Fibroblast of lung (primary cell): Measurements from ENCODE around the gene ECI2.

Source experiments
- EZH2 ChIP-seq: IDR thresholded peaks from 2 replicates; pipeline ENCODE4 v1.5.1; 2012; ENCODE audit warnings: low read length, control low read depth, mild to moderate bottlenecking; ENCODE audit errors: missing control alignments
- TF ChIP-seq, protein P1 (sequence below), 2 donors: IDR thresholded peaks in 1 of 2; conservative IDR thresholded peaks in 1 of 2; 1 replicate in 1 of 2; 2 replicates in 1 of 2; pipeline ENCODE4 v1.5.1; 2011 to 2012; ENCODE audit warnings: low read length in 2 of 2, control low read depth in 1 of 2, inconsistent platforms in 1 of 2, low read depth in 1 of 2, mild to moderate bottlenecking in 1 of 2

DNA sequence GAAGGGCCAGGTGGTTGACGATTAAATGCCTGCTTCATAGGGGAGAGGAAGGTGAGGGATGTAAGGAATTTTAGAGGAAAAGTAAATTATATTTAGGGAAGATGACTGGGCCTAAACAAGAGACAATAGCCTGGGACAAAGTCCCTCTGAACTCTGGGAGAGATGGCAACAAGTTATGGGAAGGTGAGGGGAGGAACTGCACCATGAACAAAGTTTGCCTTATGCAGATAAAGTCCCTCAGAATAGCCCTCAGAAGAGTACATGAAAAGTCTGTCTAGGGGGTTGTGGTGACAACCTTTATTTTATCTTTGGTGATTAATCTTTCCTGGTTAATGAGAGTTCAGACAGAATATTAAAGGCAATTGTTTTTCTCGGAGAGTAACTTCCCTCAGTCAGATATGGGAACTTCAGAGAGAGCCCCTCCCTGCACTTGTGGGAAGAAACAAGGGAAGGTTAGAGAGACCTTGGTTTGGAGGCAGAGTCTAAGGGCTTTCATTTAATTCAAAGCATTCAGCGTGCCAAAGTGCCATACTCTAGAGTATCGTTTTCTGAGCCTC is 29.3 kb downstream of the ECI2 start:
- TF ChIP-seq, protein P1, sequence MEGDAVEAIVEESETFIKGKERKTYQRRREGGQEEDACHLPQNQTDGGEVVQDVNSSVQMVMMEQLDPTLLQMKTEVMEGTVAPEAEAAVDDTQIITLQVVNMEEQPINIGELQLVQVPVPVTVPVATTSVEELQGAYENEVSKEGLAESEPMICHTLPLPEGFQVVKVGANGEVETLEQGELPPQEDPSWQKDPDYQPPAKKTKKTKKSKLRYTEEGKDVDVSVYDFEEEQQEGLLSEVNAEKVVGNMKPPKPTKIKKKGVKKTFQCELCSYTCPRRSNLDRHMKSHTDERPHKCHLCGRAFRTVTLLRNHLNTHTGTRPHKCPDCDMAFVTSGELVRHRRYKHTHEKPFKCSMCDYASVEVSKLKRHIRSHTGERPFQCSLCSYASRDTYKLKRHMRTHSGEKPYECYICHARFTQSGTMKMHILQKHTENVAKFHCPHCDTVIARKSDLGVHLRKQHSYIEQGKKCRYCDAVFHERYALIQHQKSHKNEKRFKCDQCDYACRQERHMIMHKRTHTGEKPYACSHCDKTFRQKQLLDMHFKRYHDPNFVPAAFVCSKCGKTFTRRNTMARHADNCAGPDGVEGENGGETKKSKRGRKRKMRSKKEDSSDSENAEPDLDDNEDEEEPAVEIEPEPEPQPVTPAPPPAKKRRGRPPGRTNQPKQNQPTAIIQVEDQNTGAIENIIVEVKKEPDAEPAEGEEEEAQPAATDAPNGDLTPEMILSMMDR (conservative IDR thresholded peaks at IDR 0.05 in 1 of 2, IDR thresholded peaks at IDR 0.05 in 1 of 2; ENCODE audit: low read depth in 1 of 2, low read length in 2 of 2) = no peak
- TF ChIP-seq EZH2 = no peak
